ENCODE results near the gene MPP3.
A peak's percentile ranks its signal among the peaks of the same experiment; 100 is the strongest.

MPP3 gene

DNA sequence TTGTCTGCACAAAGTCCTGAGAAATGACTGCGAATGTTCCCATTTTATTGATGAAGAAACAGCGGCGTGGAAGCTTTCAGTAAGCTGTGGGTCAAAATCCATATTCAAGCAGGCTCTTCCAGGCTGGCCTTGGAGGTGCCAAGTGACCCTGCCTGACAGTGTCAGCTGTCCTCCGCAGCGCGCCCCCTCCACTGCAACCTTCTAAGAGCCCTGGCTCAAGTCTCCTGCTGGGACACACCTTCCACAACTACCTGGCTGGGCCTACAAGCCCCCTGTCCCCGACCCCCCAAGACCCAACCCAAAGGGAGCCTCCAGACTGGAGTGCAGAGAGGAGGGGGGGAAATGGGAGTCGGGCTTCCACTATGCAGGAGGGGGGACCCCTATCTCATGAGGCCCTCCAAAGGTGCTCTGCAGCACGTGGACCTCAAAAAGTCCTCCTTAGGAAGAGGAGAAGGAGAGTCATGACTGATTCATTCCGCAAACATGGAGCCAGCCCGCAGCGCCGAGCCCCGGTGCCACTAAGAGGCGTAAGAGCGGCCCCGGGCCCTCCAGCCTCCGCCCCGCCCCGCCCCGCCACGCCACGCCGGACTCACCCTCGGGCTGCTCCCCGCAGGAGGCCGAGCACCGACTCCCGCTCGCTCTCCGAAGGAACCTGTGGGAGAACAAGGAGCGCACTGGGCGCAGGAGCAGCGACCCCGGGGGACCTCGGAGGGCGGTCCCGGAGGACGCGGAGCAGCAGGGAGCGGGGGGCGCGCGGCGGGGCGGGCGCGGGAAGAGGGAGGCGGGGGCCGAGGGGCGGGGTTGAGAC is 574 bp downstream of the MPP3 start:
- peak; percentile 79 for DNase-seq (ENCODE audit: low spot score)

DNA sequence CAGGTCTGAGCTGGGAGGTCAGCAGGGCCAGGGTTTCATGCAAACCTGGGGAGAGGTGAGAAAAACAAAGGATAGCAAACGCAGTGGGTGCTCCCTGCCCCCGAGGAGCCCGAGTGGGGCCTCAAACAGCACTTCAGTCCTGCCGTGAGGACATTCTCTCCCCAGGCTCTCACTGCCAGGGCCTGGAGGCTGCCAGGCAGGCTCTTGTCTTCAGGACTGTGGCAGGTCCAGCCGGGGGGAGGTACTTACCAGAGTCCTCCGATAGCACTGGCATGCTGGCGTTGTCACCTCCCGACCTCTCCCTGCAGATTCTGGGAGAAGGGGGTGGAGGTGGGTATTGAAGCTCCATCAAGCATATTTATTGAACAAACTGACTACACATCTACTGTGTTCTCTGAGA is 1.3 kb downstream of the MPP3 start:
- DNase-seq (ENCODE audit: low spot score) = no peak

DNA sequence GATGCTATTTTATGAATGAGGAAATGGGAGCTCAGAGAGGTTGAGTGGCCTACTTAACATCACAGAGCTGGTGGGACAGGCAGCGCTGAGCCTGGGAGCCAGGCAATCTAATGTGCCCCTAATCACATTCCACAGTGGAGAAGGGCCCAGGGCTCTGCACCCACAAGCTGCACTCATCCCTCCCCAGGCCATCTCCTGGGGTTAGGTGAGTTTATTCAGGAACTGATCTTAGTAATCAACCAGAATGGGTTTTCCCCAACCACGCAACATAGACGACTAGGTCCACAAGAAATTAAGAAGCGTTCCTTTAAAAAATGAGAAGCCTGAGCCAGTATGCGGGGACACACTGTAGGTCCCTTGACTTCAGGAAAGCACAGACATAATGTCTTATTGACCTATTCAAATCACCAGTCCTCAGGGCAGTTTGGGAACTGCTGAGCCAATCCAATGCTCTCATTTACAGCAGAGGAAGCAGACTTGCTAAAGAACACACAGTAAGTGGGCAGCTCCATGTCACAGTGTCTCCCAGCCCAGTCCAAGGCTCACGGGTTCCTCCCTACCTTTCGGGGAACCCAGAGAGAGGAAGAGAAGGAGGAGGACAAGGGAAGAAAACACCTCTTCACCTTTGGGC is 2.3 kb downstream of the MPP3 start:
- DNase-seq (ENCODE audit: low spot score) = no peak

DNA sequence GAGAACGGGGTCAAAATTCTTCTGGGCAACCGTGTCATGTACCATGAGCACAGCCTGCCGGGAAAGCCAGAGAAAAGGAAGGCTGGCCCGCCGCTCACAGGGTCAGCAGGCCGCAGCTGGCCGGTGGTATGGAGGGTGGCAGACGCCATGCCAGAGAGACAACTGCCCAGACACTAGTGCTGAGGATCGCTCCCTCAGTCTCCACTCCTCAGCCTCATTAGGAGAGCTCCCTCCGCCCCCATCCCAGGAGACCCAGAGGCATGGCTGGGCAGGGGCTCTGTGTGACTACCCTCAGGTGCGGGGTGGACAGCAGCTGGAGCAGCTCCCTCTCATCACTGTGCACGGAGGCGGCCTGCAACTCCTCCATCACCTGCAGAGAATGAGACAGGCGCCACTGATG is 3.2 kb downstream of the MPP3 start:
- DNase-seq (ENCODE audit: low spot score) = no peak

DNA sequence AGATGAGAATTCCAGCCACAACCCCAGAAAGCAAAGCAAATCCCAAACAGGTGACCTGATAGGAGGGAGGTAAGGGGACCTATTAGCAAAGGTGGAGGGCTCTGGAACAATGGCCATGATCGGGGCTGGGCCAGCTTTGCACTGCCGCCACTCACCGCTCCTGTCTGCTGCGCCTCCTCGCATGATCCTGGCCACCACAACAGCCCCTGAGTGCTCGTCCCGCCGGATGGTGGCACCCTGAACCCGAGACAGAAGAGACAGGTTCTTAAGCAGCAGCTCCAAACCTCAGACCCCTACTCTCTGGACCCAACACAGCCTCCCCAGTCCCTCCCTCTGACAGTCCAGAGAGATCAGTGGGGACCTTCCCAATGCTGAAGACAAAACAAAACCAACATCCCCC is 5.3 kb downstream of the MPP3 start:
- no peak for DNase-seq (ENCODE audit: low spot score)

- DNase-seq (ENCODE audit: low spot score) = no peak
Measured at GRCh38 chr17:43826206-43826605, 6.7 kb downstream of the MPP3 start.

DNA sequence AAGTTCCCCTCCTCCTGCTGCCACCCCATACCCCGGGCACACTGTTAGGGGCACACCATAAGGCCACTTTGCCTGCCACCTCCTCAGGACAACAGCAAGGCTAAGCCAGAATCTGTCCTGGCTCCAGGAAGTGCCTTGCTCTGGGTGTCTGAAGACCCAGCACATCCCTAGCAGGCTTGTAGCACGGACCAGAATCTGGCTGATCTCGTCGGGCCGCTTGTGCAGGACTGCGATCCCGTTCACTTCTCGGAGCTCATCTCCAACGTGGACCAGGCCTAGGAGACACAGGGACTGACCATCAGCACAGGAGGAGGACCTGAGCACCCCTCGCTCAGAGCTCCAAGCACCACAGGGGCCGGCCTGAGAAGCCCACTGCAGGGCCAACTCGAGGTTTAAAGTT is 7.4 kb downstream of the MPP3 start:
- no peak for DNase-seq (ENCODE audit: low spot score)

DNA sequence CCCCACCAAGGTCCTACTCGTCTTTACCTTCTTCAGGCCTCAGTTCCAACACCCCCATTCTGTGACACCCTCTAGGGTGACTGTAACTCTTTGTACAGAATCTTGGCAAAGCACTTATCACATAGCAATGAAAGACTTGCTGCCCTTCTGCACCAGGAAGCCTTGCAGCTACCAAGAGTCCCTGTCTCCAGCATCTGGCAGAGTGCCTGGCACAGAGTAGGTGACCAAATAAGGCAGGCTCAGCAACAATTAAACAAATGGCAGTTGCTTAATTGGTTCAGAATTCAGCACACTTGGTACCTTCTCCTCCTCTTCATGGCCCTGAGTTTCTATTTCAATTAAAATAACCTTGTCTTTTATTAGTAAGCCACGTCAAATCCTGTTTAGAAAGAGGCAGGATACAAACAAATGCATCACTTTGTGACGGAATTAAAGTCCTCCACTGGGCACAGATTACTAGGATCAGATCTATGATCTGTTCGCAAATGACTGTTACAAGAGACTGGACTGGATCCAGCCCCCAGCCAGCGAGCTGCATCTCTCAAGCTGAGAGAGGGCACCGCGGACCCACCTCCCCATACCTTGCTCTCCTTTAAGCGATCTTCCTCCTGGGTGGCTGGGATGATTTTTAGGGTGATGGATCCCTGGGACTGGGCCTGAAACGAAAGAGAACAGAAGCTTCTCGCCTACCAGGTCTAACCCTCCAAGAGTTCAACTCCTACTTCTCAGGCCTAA is 9.4 kb downstream of the MPP3 start:
- DNase-seq (ENCODE audit: low spot score) = no peak

GRCh38 chr17:43822570-43823190 is 10.3 kb downstream of the MPP3 start:
- no peak for DNase-seq (ENCODE audit: low spot score)

DNA sequence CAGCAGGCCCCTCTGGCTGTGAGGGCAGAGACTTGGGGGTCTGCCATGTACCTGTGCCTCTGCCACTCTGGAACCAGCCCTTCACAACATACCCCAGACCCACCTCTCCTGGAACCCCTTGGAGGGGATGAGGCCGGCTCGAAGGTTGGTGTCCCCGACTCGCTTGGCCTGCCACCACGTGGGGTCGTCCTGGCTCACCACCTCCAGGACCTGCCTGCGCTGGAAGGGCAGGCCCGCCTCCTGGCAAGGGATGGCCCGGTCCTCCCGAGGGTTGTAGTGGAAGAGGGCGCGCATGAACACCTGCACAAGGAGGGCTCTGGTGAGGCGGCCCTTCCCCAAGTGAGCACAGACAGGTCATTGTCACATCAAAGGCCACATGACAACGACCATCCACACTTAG is 12.2 kb downstream of the MPP3 start:
- no peak for DNase-seq (ENCODE audit: low spot score)

DNA sequence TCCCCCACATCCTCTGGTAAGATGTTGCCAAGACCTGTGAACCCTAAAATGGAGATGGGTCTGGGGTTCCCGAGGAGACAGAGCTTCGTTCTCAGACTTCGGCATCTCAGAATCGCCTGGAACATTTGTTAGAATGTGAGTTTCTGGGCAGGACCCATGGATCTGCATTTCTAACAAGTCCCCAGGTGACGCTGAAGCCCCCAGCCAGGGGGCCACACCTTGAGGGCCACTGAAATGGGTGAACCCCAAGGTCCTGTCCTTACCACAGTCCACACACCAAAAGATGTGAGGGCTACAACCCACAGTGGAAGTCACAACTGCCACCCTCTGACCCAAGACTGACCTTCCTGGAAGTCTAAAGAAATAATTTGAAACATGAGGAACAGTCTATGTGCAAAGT is 14.0 kb downstream of the MPP3 start:
- no peak for DNase-seq (ENCODE audit: low spot score)

DNA sequence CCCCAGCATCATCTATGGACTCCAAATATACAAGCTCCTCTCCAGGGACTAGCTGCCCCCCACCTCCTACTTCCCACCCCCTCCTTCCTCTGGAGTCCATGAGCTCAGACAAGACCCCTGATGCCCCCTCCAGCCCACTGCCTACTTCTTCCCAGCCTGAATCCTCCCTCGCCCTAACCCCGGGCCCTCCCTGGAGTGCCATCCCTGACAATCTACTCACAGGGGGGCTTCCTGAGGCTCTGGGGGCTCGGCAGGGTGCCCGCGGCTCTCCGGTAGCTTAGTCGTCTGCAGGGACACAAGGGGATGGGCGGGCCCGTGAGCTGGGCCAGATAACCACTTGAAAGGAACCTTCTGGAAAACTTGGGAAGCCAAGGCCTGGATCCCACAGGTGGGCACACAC is 15.1 kb downstream of the MPP3 start:
- DNase-seq (ENCODE audit: low spot score) = no peak

DNA sequence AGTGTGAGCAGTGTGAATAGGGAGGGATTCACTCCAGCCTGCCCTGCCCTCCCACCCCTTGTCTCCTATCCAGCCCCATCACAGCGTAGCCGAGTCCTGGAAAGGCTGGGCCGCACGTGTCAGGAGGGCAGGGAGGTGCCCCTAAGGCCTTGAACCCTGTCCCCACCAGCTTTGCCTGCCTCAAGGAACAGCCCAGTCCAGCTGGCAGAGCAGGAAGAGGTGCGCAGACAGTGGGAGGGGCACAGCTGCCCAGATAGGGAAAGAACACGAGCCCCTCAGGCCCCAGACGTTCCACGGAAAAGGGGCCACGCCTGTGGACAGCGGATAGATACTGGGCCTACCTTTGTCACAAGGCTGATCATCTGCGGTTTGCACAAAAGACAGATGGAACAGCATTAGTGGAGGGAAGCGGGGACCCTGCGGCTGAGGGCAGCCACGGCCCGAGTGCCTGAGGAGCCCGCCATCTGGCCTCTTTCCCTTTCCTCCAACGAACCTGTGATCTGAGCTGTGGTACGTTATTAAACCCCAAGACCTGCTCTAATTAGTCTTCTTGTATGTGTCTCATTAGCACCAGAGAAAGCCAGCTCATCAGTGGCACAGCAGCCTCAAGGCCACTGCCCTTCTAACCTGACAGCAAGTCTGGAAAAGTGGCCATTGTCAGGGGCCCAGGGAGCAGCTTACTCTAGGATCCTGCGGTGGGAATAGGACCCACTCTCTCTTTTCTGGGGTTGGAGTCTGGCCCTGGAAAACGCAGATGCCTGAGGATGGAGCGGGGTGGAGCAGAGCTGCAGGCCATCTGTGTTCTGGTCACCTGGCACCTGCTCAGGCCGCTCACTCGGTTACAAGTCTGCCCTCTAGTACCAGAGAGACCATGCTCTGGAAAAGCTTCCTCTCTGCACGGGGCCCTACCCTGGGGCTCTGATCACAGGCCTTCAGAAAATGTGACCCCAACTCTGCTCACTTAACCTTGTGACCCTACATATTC is 16.3 kb downstream of the MPP3 start:
- DNase-seq (ENCODE audit: low spot score) = no peak

- DNase-seq (ENCODE audit: low spot score) = peak; percentile 60
Measured at GRCh38 chr17:43814714-43815113, 18.2 kb downstream of the MPP3 start.

- DNase-seq (ENCODE audit: low spot score) = no peak
Measured at GRCh38 chr17:43814026-43814425, 18.9 kb downstream of the MPP3 start.

GRCh38 chr17:43813386-43813785 is 19.6 kb downstream of the MPP3 start:
- peak; percentile 35 for DNase-seq (ENCODE audit: low spot score)

- no peak for DNase-seq (ENCODE audit: low spot score)
Measured at GRCh38 chr17:43812396-43813265, 20.3 kb downstream of the MPP3 start.

DNA sequence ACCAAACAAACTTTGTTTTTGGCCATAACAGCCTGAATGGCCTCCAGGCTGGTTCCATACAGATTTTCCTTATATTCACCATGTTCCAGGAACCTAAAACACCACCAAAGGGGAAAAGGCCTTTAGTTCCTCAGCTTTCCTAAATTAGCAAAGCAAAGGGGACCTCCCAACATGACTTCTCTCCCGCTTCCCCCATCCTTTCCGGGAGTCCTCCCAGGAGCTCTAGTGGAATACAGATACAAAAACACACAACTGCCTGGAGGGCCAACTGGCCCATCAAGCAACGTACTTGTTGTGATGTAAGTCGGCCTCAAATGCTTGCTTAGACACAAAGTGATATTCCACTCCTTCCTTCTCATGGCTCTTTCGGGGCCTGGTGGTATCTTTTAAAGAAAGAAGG is 22.1 kb downstream of the MPP3 start:
- no peak for DNase-seq (ENCODE audit: low spot score)

- DNase-seq (ENCODE audit: low spot score) = no peak
Measured at GRCh38 chr17:43810226-43810715, 22.7 kb downstream of the MPP3 start.

- DNase-seq (ENCODE audit: low spot score) = no peak
Measured at GRCh38 chr17:43809121-43809520, 23.8 kb downstream of the MPP3 start.
